Measurements from ENCODE around the gene PARD3. TPM values are rescaled to one million over a fixed set of nuclear protein-coding genes. Genes with fewer than 3 reads are reported as not detected.

Gene PARD3
- total RNA-seq, 1 experiment from 2014 or later, result 57.4 TPM

- no peaks in the 10 kb centered on the region for H3K36me3 ChIP-seq (ENCODE audit: low read depth)
- no peaks in the 10 kb centered on the region for H3K4me1 ChIP-seq (replicated peaks; ENCODE audit: insufficient read depth)
- H2AFZ ChIP-seq, result no peak overlapping the region
- no TSS peak for BruUV-seq (replicated peaks)
- no peaks in the 10 kb centered on the region for H3K9me2 ChIP-seq (ENCODE audit: insufficient read depth)
- no peak for DNase-seq
- POLR2A ChIA-PET (ENCODE audit: unreplicated experiment), result no interaction called here
- no peaks in the 10 kb centered on the region for H3K27me3 ChIP-seq (ENCODE audit: insufficient read depth, low read depth)
- CTCF ChIA-PET, result no interaction called here
- TF ChIP-seq EZH2 (IDR thresholded peaks at IDR 0.05; ENCODE audit: low read depth), result no peak
- TF ChIP-seq CTCF (conservative IDR thresholded peaks at IDR 0.05), result no peak
- intact Hi-C loops (cut with micrococcal nuclease; ENCODE audit: unreplicated experiment), result no loop called here
- no peaks in the 10 kb centered on the region for H4K20me1 ChIP-seq (ENCODE audit: insufficient read depth)
- no peaks in the 10 kb centered on the region for H3F3A ChIP-seq (ENCODE audit: insufficient read depth, low read depth)
- H3K9me3 ChIP-seq (ENCODE audit: insufficient read depth, low read depth), result no peaks in the 10 kb centered on the region
- H3K4me2 ChIP-seq, result no peak overlapping the region
- H3K27ac ChIP-seq, result no peak overlapping the region
- H3K79me2 ChIP-seq (ENCODE audit: low read depth), result no peaks in the 10 kb centered on the region
- no peak overlapping the region for H3K4me3 ChIP-seq
These were observed 376.4 kb downstream of the PARD3 start for GRCh38 chr10:34438741-34439140.

- TF ChIP-seq CTCF (conservative IDR thresholded peaks at IDR 0.05) (no peak), EZH2 (IDR thresholded peaks at IDR 0.05; ENCODE audit: low read depth) (no peak)
- Histone ChIP-seq H3F3A (ENCODE audit: insufficient read depth, low read depth) (no peaks in the 10 kb centered on the region), H3K79me2 (ENCODE audit: low read depth) (no peaks in the 10 kb centered on the region), H3K9me2 (ENCODE audit: insufficient read depth) (no peaks in the 10 kb centered on the region), H3K4me2 (no peak overlapping the region), H3K4me1 (replicated peaks; ENCODE audit: insufficient read depth) (no peaks in the 10 kb centered on the region), H3K4me3 (no peak overlapping the region), H3K27me3 (ENCODE audit: insufficient read depth, low read depth) (no peaks in the 10 kb centered on the region), H3K27ac (no peak overlapping the region), H3K36me3 (ENCODE audit: low read depth) (no peaks in the 10 kb centered on the region), H3K9me3 (ENCODE audit: insufficient read depth, low read depth) (no peaks in the 10 kb centered on the region), H2AFZ (no peak overlapping the region), H4K20me1 (ENCODE audit: insufficient read depth) (no peaks in the 10 kb centered on the region)
- BruUV-seq (replicated peaks), result no TSS peak
- intact Hi-C loops (cut with micrococcal nuclease; ENCODE audit: unreplicated experiment), result no loop called here
- CTCF ChIA-PET, result no interaction called here
- DNase-seq, result no peak
- POLR2A ChIA-PET (ENCODE audit: unreplicated experiment), result no interaction called here
These were observed 377.2 kb downstream of the PARD3 start for GRCh38 chr10:34437906-34438305.

DNA sequence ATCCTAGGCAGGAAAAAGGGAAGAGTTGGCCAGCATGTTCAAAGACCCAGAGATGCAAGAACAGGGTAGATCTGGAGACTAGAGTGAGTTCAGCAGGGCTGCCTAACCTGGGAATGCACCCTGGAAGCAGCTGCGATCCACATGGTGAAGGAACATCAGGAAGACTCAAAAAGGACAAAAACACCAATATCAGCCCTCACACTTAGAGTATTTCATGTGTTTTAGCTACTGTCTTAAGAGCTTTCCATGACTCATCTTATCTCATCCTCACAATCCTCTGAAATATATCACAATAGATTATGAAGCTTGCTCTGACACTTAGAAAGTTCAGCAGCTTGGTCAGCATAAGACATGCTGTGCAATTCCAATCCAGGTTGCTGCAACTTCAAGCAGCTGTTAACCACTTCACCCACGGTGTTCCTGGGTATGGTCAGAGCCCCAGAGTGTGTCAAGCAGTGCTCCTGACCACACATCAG lies 380.9 kb downstream of the PARD3 start:
- no peak for DNase-seq
- intact Hi-C loops (cut with micrococcal nuclease; ENCODE audit: unreplicated experiment), result no loop called here

More for the DNA sequence above, 380.9 kb downstream of the PARD3 start:
- Histone ChIP-seq H3K4me3 (no peak overlapping the region), H3K27ac (no peak overlapping the region), H3K27me3 (ENCODE audit: insufficient read depth, low read depth) (no peaks in the 10 kb centered on the region), H3K9me2 (ENCODE audit: insufficient read depth) (no peaks in the 10 kb centered on the region), H4K20me1 (ENCODE audit: insufficient read depth) (no peaks in the 10 kb centered on the region), H2AFZ (no peak overlapping the region), H3F3A (ENCODE audit: insufficient read depth, low read depth) (no peaks in the 10 kb centered on the region), H3K4me2 (no peak overlapping the region), H3K9me3 (ENCODE audit: insufficient read depth, low read depth) (no peaks in the 10 kb centered on the region), H3K4me1 (replicated peaks; ENCODE audit: insufficient read depth) (no peaks in the 10 kb centered on the region), H3K79me2 (ENCODE audit: low read depth) (no peaks in the 10 kb centered on the region), H3K36me3 (ENCODE audit: low read depth) (no peaks in the 10 kb centered on the region)
- POLR2A ChIA-PET (ENCODE audit: unreplicated experiment), result interaction anchor here (0.5 kb wide), 1 partner anchor 836 kb away, joined by 3 read pairs; no protein-coding TSS in a partner anchor
- TF ChIP-seq CTCF (conservative IDR thresholded peaks at IDR 0.05) (no peak), EZH2 (IDR thresholded peaks at IDR 0.05; ENCODE audit: low read depth) (no peak)
- BruUV-seq (replicated peaks), result no TSS peak
- CTCF ChIA-PET, result no interaction called here
